H1 (cell line): Measurements from ENCODE around the gene PFKP. TPM values are rescaled to one million over a fixed set of nuclear protein-coding genes. Genes with fewer than 3 reads are reported as not detected.

ENCODE experiments used
- CTCF ChIA-PET: fragments of 300-600 bp; sonication (Branson Sonifier 250); formaldehyde crosslinking; loops from one replicate; lab custom pipeline; 2021; ENCODE audit not compliant: partially characterized antibody; lab: Charles Lee
- POLR2A ChIA-PET: fragments of 300-600 bp; sonication (Branson Sonifier 250); formaldehyde crosslinking; loops from one replicate; lab custom pipeline; 2021; ENCODE audit warnings: inconsistent platforms; ENCODE audit not compliant: partially characterized antibody; lab: Charles Lee
- DNase-seq, 2 experiments: peaks; one replicate each; pipeline versions ENCODE4 v3.0.0 to v3.0.0-alpha.2; 2010 to 2022; ENCODE audit warnings: low spot score in 2 of 2, low read depth in 1 of 2, mixed read lengths in 1 of 2
- FAIRE-seq: peaks from 2 replicates; lab custom pipeline; 2011; peaks lifted over from hg19 to GRCh38; lab: Jason Lieb, UNC
- H2AFZ ChIP-seq: 2 replicates; pipeline ENCODE4 v1.8.1; 2012; ENCODE audit warnings: low read length, inconsistent platforms
- H2AK5ac ChIP-seq: 2 replicates; pipeline ENCODE4 v1.6.1; 2013; ENCODE audit warnings: low read depth, low read length
- H2BK120ac ChIP-seq: replicated peaks from 2 replicates; pipeline ENCODE3; 2013; ENCODE audit warnings: low read depth, low read length, inconsistent platforms
- H2BK12ac ChIP-seq: 2 replicates; pipeline ENCODE4 v1.6.1; 2013; ENCODE audit warnings: low read depth, low read length
- H2BK15ac ChIP-seq: 2 replicates; pipeline ENCODE4 v1.6.1; 2013; ENCODE audit warnings: low read length
- H2BK20ac ChIP-seq: 2 replicates; pipeline ENCODE4 v1.6.1; 2013; ENCODE audit warnings: low read length
- H2BK5ac ChIP-seq: 2 replicates; pipeline ENCODE4 v1.6.1; 2013; ENCODE audit warnings: low read depth, low read length
- H3K14ac ChIP-seq: 2 replicates; pipeline ENCODE4 v1.6.1; 2013; ENCODE audit warnings: inconsistent platforms; ENCODE audit not compliant: insufficient read length
- H3K18ac ChIP-seq: 2 replicates; pipeline ENCODE4 v1.6.1; 2013; ENCODE audit warnings: low read length; ENCODE audit errors: extremely low read depth
- H3K23ac ChIP-seq: 2 replicates; pipeline ENCODE4 v1.6.1; 2013; ENCODE audit warnings: inconsistent platforms; ENCODE audit not compliant: insufficient read length
- H3K23me2 ChIP-seq: 2 replicates; pipeline ENCODE4 v1.6.1; 2013; ENCODE audit warnings: low read depth, low read length
- H3K27ac ChIP-seq: 2 replicates; pipeline ENCODE4 v1.6.1; 2011; ENCODE audit warnings: low read depth, low read length, inconsistent platforms
- H3K27me3 ChIP-seq, 4 experiments: replicated peaks in 1 of 4; 1 replicate in 1 of 4; 2 replicates in 3 of 4; pipeline versions ENCODE4 v1.6.1 to v1.8.1; 2011 to 2013; ENCODE audit warnings: low read length in 3 of 4, mild to moderate bottlenecking in 3 of 4, inconsistent platforms in 2 of 4, mixed read lengths in 2 of 4, moderate library complexity in 1 of 4; ENCODE audit not compliant: control insufficient read depth in 3 of 4, insufficient read depth in 3 of 4; ENCODE audit errors: extremely low read depth in 1 of 4
- H3K36me3 ChIP-seq, 4 experiments: 2 replicates each; pipeline versions ENCODE4 v1.6.1 to v1.8.1; 2011 to 2013; ENCODE audit warnings: mild to moderate bottlenecking in 4 of 4, low read length in 3 of 4, moderate library complexity in 2 of 4, control low read depth in 1 of 4, inconsistent platforms in 1 of 4; ENCODE audit not compliant: insufficient read depth in 4 of 4, control insufficient read depth in 2 of 4
- H3K4ac ChIP-seq: replicated peaks from 2 replicates; pipeline ENCODE3; 2013; ENCODE audit warnings: low read length, low read depth, mixed read lengths, inconsistent platforms; ENCODE audit not compliant: insufficient read length
- H3K4me1 ChIP-seq, 4 experiments: replicated peaks in 1 of 4; 1 replicate in 1 of 4; 2 replicates in 3 of 4; pipeline versions ENCODE4 v1.6.1 to v1.8.1; 2011 to 2013; ENCODE audit warnings: low read length in 3 of 4, inconsistent platforms in 2 of 4, mixed read lengths in 1 of 4; ENCODE audit not compliant: insufficient read depth in 4 of 4, control insufficient read depth in 3 of 4
- H3K4me2 ChIP-seq, 2 experiments: 2 replicates each; pipeline versions ENCODE4 v1.6.1 to v1.8.1; 2011 to 2013; ENCODE audit warnings: low read depth in 2 of 2, low read length in 2 of 2, control low read depth in 1 of 2, inconsistent platforms in 1 of 2, mild to moderate bottlenecking in 1 of 2; ENCODE audit not compliant: insufficient read depth in 1 of 2
- H3K4me3 ChIP-seq, 4 experiments: fragments of 200-600, 300-600 bp in 1 of 4; sonication (generic), shearing (Covaris generic), sonication (Bioruptor Twin) in 1 of 4; 2 replicates each; pipeline versions ENCODE4 v1.5.1 to v1.8.1; 2011 to 2016; ENCODE audit warnings: low read length in 4 of 4, low read depth in 3 of 4, control low read depth in 2 of 4, inconsistent platforms in 2 of 4, mild to moderate bottlenecking in 2 of 4, mixed read lengths in 1 of 4, moderate library complexity in 1 of 4; ENCODE audit not compliant: insufficient read depth in 2 of 4; ENCODE audit errors: extremely low read depth in 1 of 4
- H3K56ac ChIP-seq: replicated peaks from 2 replicates; pipeline ENCODE3; 2013; ENCODE audit warnings: low read depth, mild to moderate bottlenecking, mixed read lengths, low read length, inconsistent platforms; ENCODE audit not compliant: insufficient read length
- H3K79me1 ChIP-seq: 2 replicates; pipeline ENCODE4 v1.6.1; 2013; ENCODE audit warnings: low read depth, low read length, control low read depth
- H3K79me2 ChIP-seq, 2 experiments: 2 replicates each; pipeline versions ENCODE4 v1.6.1 to v1.8.1; 2012 to 2013; ENCODE audit warnings: low read length in 2 of 2, mild to moderate bottlenecking in 2 of 2, inconsistent platforms in 1 of 2; ENCODE audit not compliant: insufficient read depth in 2 of 2, control insufficient read depth in 1 of 2
- H3K9ac ChIP-seq, 4 experiments: replicated peaks in 1 of 4; 1 replicate in 1 of 4; 2 replicates in 3 of 4; pipeline versions ENCODE4 v1.6.1 to v1.8.1; 2011 to 2013; ENCODE audit warnings: low read depth in 3 of 4, low read length in 3 of 4, control low read depth in 2 of 4, mild to moderate bottlenecking in 2 of 4, moderate library complexity in 2 of 4, inconsistent platforms in 1 of 4; ENCODE audit errors: extremely low read depth in 1 of 4
- H3K9me3 ChIP-seq, 2 experiments: 2 replicates each; pipeline versions ENCODE4 v1.6.1 to v1.8.1; 2012 to 2013; ENCODE audit warnings: mild to moderate bottlenecking in 2 of 2, moderate library complexity in 2 of 2, control low read depth in 1 of 2, inconsistent platforms in 1 of 2, low read depth in 1 of 2, low read length in 1 of 2, mixed read lengths in 1 of 2; ENCODE audit not compliant: insufficient read depth in 2 of 2
- H4K20me1 ChIP-seq, 2 experiments: replicated peaks in 1 of 2; 2 replicates each; pipeline versions ENCODE3 to v1.8.1; 2011 to 2013; ENCODE audit warnings: inconsistent platforms in 2 of 2, low read length in 2 of 2, mild to moderate bottlenecking in 1 of 2; ENCODE audit not compliant: insufficient read depth in 2 of 2, control insufficient read depth in 1 of 2
- H4K5ac ChIP-seq: 2 replicates; pipeline ENCODE4 v1.6.1; 2013; ENCODE audit warnings: low read length, low read depth, mixed read lengths, inconsistent platforms; ENCODE audit not compliant: insufficient read length
- H4K8ac ChIP-seq: 2 replicates; pipeline ENCODE4 v1.8.0; 2013; ENCODE audit warnings: mild to moderate bottlenecking, moderate library complexity, low read length, inconsistent platforms; ENCODE audit not compliant: insufficient read depth; ENCODE audit errors: extremely low read depth
- H4K91ac ChIP-seq: replicated peaks from 2 replicates; pipeline ENCODE3; 2013; ENCODE audit warnings: low read length, mixed read lengths, inconsistent platforms; ENCODE audit not compliant: insufficient read length
- KDM4A ChIP-seq: IDR thresholded peaks from one replicate; pipeline ENCODE4 v1.7.1; 2012; ENCODE audit warnings: low read depth, mild to moderate bottlenecking, moderate library complexity, low read length, inconsistent platforms; ENCODE audit not compliant: severe bottlenecking
- TAF1 ChIP-seq: IDR thresholded peaks from 2 replicates; pipeline ENCODE4 v1.6.1; 2011; ENCODE audit warnings: mild to moderate bottlenecking, low read depth, low read length
- WGBS, 2 experiments: shearing (Covaris generic) in 1 of 2; methylation state at CpG; one replicate each; pipeline versions ENCODE4 v1.1.6 to v1.1.7; 2013 to 2015; ENCODE audit warnings: low lambda C conversion rate in 2 of 2, mixed read lengths in 2 of 2, inconsistent platforms in 1 of 2, low coverage in 1 of 2, missing lambda C conversion rate in 1 of 2; ENCODE audit not compliant: insufficient replicate concordance in 2 of 2, insufficient coverage in 1 of 2, insufficient read length in 1 of 2; ENCODE audit errors: extremely low coverage in 1 of 2, missing lambda C conversion rate in 1 of 2; 5-methylcytosine and 5-hydroxymethylcytosine counted together
- polyA plus RNA-seq, 7 experiments: library from polyadenylated mRNA; depleted of rRNA in 3 of 7; stranded (reverse) in 5 of 7; unstranded in 2 of 7; fragments of >200 nt in 5 of 7; fragments of 200-250 nt in 2 of 7; gene quantifications; 1 replicate in 5 of 7; 2 replicates in 1 of 7; 4 replicates in 1 of 7; pipeline versions ENCODE4 v1.2.1 to v1.2.3, GENCODE V29; 2011 to 2013; ENCODE audit warnings: missing spikeins in 2 of 7, mixed read lengths in 2 of 7
- total RNA-seq: library from RNA; stranded (reverse); fragmentation: NEBNext Ultra II Directional; extraction: Animal tissue kit (Norgen Biotek cat#: 25700); gene quantifications from 2 replicates; pipeline ENCODE4 v1.2.1, GENCODE V29; 2021

The PFKP gene
- total and polyA plus RNA-seq, 2 of the 8 experiments (the other 6 are each of a cell fraction or from before 2014, with no cell fraction given) = 51.2 to 128 TPM

DNA sequence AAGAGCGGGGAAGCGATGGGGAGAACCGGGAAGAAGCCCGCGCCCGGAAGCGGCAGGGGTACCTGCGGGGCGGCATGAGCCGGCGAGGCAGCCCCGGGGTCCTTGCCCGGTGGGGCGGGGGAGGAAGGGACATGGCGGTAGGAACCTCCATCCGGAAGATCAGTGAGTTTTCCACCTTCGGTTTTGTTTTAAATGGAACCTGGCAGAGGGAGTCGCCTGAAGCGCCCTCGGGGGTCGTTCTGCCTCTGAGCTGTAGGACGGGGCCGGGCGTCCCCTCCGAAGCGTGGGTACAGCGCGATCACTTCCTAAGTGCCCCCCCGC lies 471 bp downstream of the PFKP start:
- TF ChIP-seq TAF1 (no peak), KDM4A (peak; percentile 84)
- no peak overlapping the region for H4K91ac ChIP-seq

More for the DNA sequence above, 471 bp downstream of the PFKP start:
- peaks cover 0 to 15% (median 12%) of the 10 kb centered on the region in 4 experiments; a peak in 6 of 7 replicates for H3K27me3 ChIP-seq
- DNase-seq = peak in 1 of 2 experiments; percentile 67
- no peak overlapping the region for H3K27ac ChIP-seq
- no peak overlapping the region for H2BK5ac ChIP-seq
- peak overlapping the region in 2 of 4 experiments; percentile 14 to 54; a peak in 3 of 7 replicates for H3K9ac ChIP-seq
- FAIRE-seq = no peak
- H3K23ac ChIP-seq = no peak overlapping the region
- 0% methylated on average over 6 of the region's 29 CpGs; no CpG with 5 or more reads in 1 of the 2 experiments for WGBS, 2 experiments
- no peak overlapping the region for H2AK5ac ChIP-seq
- peak overlapping the region; percentile 83 for H3K18ac ChIP-seq
- H2BK15ac ChIP-seq = no peak overlapping the region
- no peak overlapping the region for H2AFZ ChIP-seq
- peaks cover 16% of the 10 kb centered on the region; the same call in 1 of the 2 replicates for H3K23me2 ChIP-seq
- peak overlapping the region; percentile 67 to 100 (median 88) for H3K4me3 ChIP-seq
- no peaks in the 10 kb centered on the region for H3K9me3 ChIP-seq
- H2BK12ac ChIP-seq = no peak overlapping the region
- peaks cover 0 to 19% (median 2%) of the 10 kb centered on the region in 4 experiments; a peak in 4 of 8 replicates for H3K36me3 ChIP-seq
- no peak overlapping the region for H4K5ac ChIP-seq
- H3K79me2 ChIP-seq = peaks cover 25 to 41% of the 10 kb centered on the region in 2 experiments
- no peak overlapping the region for H2BK120ac ChIP-seq
- ChIA-PET POLR2A (interaction anchor here (0.7 to 3.0 kb wide), 6 partner anchors 9 to 785 kb away, joined by 3 to 18 read pairs (median 3); no protein-coding TSS in a partner anchor), CTCF (no interaction called here)
- no peak overlapping the region for H2BK20ac ChIP-seq
- peaks cover 3 to 14% (median 4%) of the 10 kb centered on the region in 4 experiments; a peak in 6 of 7 replicates for H3K4me1 ChIP-seq
- H4K20me1 ChIP-seq = peaks cover 2 to 23% of the 10 kb centered on the region in 2 experiments
- H3K4me2 ChIP-seq = peak overlapping the region; percentile 88 to 94
- no peak overlapping the region for H3K4ac ChIP-seq
- H3K14ac ChIP-seq = no peak overlapping the region
- H3K79me1 ChIP-seq = peaks cover 10% of the 10 kb centered on the region
- H3K56ac ChIP-seq = peak overlapping the region; percentile 42
- no peak overlapping the region; the same call in 1 of the 2 replicates for H4K8ac ChIP-seq
